Type B pancreatic cell (in vitro differentiated cells): Measurements from ENCODE around the gene CGNL1. TPM values are rescaled to one million over a fixed set of nuclear protein-coding genes. Genes with fewer than 3 reads are reported as not detected.

Experiments used
- DNase-seq: peaks from one replicate; pipeline ENCODE4 v3.0.0; 2021; ENCODE audit warnings: mixed read lengths; ENCODE audit not compliant: unreplicated experiment; ENCODE audit errors: extremely low spot score
- H3K27ac Mint-ChIP-seq: 2 replicates; pipeline ENCODE4 v1.8.0; 2021; ENCODE audit warnings: mild to moderate bottlenecking, mixed read lengths
- H3K27me3 Mint-ChIP-seq: 2 replicates; pipeline ENCODE4 v1.8.0; 2021; ENCODE audit warnings: mixed read lengths
- H3K36me3 Mint-ChIP-seq: 2 replicates; pipeline ENCODE4 v1.8.0; 2021; ENCODE audit warnings: mixed read lengths
- H3K4me1 Mint-ChIP-seq: one replicate; pipeline ENCODE4 v1.8.0; 2021; ENCODE audit warnings: mixed read lengths; ENCODE audit not compliant: unreplicated experiment
- H3K4me3 Mint-ChIP-seq: 2 replicates; pipeline ENCODE4 v1.8.0; 2021; ENCODE audit warnings: mild to moderate bottlenecking, mixed read lengths
- H3K9me3 Mint-ChIP-seq: 2 replicates; pipeline ENCODE4 v1.8.0; 2021; ENCODE audit warnings: mixed read lengths
- CTCF ChIP-seq: fragments of 200-600 bp; sonication (generic); conservative IDR thresholded peaks from 2 replicates; pipeline ENCODE4 v1.5.0; 2021; ENCODE audit warnings: antibody characterized with exemption, mild to moderate bottlenecking
- total RNA-seq: library from RNA; stranded (reverse); gene quantifications from 2 replicates; pipeline ENCODE4 v1.2.1, GENCODE V29; 2021; ENCODE audit warnings: low replicate concordance

Gene CGNL1
- total RNA-seq, 1 donor from 2014 or later = 11.8 TPM

- Mint-ChIP-seq H3K36me3 (peaks cover 17% of the 10 kb centered on the region), H3K27me3 (no peaks in the 10 kb centered on the region), H3K4me1 (peaks cover 23% of the 10 kb centered on the region), H3K9me3 (peaks cover 5% of the 10 kb centered on the region), H3K4me3 (no peak overlapping the region), H3K27ac (no peak overlapping the region)
- TF ChIP-seq CTCF = no peak
- no peak for DNase-seq
Measured at GRCh38 chr15:57443486-57443885, 67.2 kb downstream of the CGNL1 start.

- no peak overlapping the region for H3K4me3 Mint-ChIP-seq
- DNase-seq = no peak
- TF ChIP-seq CTCF = no peak
- H3K27me3 Mint-ChIP-seq = no peaks in the 10 kb centered on the region
- H3K27ac Mint-ChIP-seq = peak overlapping the region; percentile 18
- peaks cover 5% of the 10 kb centered on the region for H3K9me3 Mint-ChIP-seq
- H3K4me1 Mint-ChIP-seq = peaks cover 23% of the 10 kb centered on the region
- peaks cover 25% of the 10 kb centered on the region for H3K36me3 Mint-ChIP-seq
Measured at GRCh38 chr15:57444877-57445513, 68.7 kb downstream of the CGNL1 start.

DNA sequence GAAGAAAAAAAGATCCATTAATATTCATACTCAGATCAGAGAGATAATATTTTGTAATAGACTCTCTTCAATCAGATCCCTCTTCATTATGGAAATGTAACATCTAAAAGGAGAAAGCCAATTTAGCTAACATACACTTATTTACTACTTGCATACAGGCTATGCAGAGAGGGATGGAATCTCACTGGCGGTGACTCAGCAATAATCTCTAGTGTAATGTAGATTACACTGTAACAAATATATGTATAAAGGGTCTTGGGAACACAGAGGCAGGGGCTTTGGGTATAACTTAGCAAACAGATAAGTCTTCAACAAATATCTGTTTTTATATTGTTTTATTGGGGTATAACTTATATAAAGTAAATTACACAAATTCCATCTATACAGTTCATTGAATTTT, 69.6 kb downstream of the CGNL1 start:
- Mint-ChIP-seq H3K36me3 (peaks cover 24% of the 10 kb centered on the region), H3K27ac (peak overlapping the region; percentile 18), H3K27me3 (no peaks in the 10 kb centered on the region), H3K4me1 (peaks cover 20% of the 10 kb centered on the region), H3K4me3 (no peak overlapping the region), H3K9me3 (peaks cover 5% of the 10 kb centered on the region)
- no peak for DNase-seq
- TF ChIP-seq CTCF = no peak

DNA sequence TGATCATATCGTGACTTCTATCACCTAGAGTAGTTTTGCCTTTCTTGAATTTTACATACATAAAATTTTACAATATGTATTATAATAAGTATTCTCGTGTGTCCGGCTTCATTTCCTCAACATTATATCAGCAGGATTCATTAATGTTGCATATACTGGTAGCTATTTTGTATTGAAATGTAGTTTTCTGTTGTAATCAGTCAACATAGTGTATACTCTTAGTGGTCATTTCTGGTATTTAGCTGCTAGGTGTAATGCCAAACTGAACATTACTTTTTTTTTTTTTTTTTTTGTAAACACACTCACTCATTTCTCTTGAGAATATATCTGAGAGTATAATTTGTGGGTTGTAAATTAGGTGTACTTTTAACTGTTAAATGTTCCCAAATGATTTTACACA, 70.1 kb downstream of the CGNL1 start:
- no peaks in the 10 kb centered on the region for H3K27me3 Mint-ChIP-seq
- H3K27ac Mint-ChIP-seq = no peak overlapping the region
- H3K36me3 Mint-ChIP-seq = peaks cover 22% of the 10 kb centered on the region
- H3K9me3 Mint-ChIP-seq = peaks cover 5% of the 10 kb centered on the region
- peaks cover 18% of the 10 kb centered on the region for H3K4me1 Mint-ChIP-seq
- no peak for DNase-seq
- TF ChIP-seq CTCF = no peak
- H3K4me3 Mint-ChIP-seq = no peak overlapping the region

GRCh38 chr15:57451555-57451954, 75.2 kb downstream of the CGNL1 start:
- Mint-ChIP-seq H3K27me3 (no peaks in the 10 kb centered on the region), H3K9me3 (no peaks in the 10 kb centered on the region), H3K27ac (no peak overlapping the region), H3K4me1 (peaks cover 6% of the 10 kb centered on the region), H3K4me3 (no peak overlapping the region), H3K36me3 (peaks cover 13% of the 10 kb centered on the region)
- TF ChIP-seq CTCF = no peak
- DNase-seq = no peak
